GM18508 (cell line): ENCODE measurements around the gene LPIN1.

Source experiments
- ATAC-seq: cut with Tn5 transposase; IDR thresholded peaks from one replicate; pipeline ENCODE4 v1.9.1; 2021; ENCODE audit warnings: moderate number of reproducible peaks; ENCODE audit not compliant: insufficient read depth, unreplicated experiment

Gene LPIN1

DNA sequence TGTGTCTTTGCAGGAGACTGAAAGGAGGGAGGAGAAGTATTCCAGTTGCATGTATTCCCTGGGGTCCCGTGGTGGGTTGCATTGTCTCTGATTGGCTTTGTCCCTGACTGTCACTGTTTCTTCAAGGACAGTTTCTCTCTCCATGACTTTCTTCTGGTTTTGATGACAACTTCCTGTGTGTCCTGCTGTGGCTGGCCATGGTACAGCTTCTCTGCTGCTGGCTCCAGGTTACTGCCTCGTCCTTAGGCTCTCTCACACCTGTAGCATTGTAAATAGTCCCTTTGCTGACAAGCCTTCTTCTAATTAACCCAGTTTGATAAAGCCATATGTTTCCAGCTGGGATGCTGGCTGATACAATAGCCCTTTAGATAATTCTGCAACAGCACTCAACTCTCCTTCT, 129.0 kb downstream of the LPIN1 start:
- ATAC-seq = no peak

DNA sequence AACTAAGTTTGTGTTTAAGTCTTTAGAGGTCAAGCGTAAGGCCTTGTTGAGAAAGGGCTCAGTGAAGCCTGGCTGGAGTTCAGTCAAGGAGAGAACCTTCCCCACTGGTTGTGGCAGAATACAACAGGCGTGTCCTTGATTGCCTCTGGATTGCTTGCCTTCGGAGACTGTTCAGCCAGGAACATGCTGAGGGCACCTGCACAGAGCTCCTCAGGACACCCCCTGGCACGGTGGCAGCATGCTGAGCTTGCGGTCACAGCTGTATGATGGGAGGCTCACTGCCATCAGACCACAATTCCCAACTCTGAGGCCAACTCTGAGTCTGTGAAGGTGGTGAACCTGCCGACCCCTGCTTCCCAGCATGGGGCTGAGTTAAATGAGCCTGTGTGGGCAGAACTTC, 130.0 kb downstream of the LPIN1 start:
- no peak for ATAC-seq

DNA sequence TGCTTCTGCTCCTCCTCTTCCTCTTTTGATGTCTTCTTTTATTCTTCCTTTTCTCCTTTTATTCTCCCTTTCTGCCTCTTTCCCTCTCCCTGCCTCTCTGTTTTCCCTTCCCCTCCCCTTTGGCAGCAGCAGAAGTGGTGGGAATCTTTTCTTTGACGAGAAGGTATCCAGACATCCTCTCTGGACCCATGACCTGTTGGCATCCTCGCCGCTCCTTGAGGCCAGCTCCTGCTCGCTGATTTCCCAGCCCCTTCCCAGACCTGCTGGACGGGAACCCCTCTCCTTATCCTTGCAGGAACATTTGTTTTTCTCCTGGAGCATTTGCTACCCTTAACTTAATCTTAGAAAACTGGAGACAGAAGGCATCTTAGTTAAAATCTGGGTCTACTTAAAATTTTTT, 130.5 kb downstream of the LPIN1 start:
- ATAC-seq = no peak
